ENCODE measurements around the gene PCBP1. TPM values are rescaled to one million over a fixed set of nuclear protein-coding genes. Genes with fewer than 3 reads are reported as not detected.

Gene PCBP1
- total and polyA plus RNA-seq, 9 of the 15 experiments (the other 6 are each of a cell fraction or from before 2014, with no cell fraction given): 19.2 to 407 (median 78.1) TPM

DNA sequence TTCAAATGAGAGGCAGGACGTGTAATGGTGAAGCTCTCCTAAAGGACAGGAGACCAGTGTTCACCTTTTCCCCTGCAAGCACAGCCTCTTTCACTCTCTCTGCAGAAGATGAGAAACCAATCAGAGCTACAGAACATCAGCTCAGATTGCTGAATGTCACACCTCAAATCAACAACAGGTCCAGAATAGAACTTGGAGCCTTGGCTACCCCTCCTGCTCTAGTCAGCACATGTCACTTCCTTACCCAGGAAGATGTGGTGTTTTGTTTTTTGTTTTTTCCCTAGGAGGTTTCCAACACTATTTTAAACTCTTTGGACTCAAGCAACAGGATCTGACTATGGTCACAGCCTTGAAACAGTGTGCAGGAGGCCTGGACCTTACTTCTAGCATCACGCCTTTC lies 41.3 kb upstream of the PCBP1 start:
- WGBS (ENCODE audit: insufficient coverage, low coverage, missing lambda C conversion rate): 92% methylated on average over 2 of the region's 2 CpGs
- intact Hi-C loops (cut with micrococcal nuclease) (no loop called here), in situ Hi-C loops (cut with MboI) (no loop called here)
- ChIA-PET POLR2A (interaction anchor here (0.6 to 1.7 kb wide), 4 partner anchors 14 to 76 kb away, joined by 3 to 9 read pairs (median 4); no protein-coding TSS in a partner anchor), CTCF (ENCODE audit: low intra/inter-chr PET ratio) (no interaction called here)
- TF ChIP-seq, protein P1, sequence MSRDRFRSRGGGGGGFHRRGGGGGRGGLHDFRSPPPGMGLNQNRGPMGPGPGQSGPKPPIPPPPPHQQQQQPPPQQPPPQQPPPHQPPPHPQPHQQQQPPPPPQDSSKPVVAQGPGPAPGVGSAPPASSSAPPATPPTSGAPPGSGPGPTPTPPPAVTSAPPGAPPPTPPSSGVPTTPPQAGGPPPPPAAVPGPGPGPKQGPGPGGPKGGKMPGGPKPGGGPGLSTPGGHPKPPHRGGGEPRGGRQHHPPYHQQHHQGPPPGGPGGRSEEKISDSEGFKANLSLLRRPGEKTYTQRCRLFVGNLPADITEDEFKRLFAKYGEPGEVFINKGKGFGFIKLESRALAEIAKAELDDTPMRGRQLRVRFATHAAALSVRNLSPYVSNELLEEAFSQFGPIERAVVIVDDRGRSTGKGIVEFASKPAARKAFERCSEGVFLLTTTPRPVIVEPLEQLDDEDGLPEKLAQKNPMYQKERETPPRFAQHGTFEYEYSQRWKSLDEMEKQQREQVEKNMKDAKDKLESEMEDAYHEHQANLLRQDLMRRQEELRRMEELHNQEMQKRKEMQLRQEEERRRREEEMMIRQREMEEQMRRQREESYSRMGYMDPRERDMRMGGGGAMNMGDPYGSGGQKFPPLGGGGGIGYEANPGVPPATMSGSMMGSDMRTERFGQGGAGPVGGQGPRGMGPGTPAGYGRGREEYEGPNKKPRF (IDR thresholded peaks at IDR 0.05; ENCODE audit: low read depth, low read length): no peak
- TF ChIP-seq, protein P2, sequence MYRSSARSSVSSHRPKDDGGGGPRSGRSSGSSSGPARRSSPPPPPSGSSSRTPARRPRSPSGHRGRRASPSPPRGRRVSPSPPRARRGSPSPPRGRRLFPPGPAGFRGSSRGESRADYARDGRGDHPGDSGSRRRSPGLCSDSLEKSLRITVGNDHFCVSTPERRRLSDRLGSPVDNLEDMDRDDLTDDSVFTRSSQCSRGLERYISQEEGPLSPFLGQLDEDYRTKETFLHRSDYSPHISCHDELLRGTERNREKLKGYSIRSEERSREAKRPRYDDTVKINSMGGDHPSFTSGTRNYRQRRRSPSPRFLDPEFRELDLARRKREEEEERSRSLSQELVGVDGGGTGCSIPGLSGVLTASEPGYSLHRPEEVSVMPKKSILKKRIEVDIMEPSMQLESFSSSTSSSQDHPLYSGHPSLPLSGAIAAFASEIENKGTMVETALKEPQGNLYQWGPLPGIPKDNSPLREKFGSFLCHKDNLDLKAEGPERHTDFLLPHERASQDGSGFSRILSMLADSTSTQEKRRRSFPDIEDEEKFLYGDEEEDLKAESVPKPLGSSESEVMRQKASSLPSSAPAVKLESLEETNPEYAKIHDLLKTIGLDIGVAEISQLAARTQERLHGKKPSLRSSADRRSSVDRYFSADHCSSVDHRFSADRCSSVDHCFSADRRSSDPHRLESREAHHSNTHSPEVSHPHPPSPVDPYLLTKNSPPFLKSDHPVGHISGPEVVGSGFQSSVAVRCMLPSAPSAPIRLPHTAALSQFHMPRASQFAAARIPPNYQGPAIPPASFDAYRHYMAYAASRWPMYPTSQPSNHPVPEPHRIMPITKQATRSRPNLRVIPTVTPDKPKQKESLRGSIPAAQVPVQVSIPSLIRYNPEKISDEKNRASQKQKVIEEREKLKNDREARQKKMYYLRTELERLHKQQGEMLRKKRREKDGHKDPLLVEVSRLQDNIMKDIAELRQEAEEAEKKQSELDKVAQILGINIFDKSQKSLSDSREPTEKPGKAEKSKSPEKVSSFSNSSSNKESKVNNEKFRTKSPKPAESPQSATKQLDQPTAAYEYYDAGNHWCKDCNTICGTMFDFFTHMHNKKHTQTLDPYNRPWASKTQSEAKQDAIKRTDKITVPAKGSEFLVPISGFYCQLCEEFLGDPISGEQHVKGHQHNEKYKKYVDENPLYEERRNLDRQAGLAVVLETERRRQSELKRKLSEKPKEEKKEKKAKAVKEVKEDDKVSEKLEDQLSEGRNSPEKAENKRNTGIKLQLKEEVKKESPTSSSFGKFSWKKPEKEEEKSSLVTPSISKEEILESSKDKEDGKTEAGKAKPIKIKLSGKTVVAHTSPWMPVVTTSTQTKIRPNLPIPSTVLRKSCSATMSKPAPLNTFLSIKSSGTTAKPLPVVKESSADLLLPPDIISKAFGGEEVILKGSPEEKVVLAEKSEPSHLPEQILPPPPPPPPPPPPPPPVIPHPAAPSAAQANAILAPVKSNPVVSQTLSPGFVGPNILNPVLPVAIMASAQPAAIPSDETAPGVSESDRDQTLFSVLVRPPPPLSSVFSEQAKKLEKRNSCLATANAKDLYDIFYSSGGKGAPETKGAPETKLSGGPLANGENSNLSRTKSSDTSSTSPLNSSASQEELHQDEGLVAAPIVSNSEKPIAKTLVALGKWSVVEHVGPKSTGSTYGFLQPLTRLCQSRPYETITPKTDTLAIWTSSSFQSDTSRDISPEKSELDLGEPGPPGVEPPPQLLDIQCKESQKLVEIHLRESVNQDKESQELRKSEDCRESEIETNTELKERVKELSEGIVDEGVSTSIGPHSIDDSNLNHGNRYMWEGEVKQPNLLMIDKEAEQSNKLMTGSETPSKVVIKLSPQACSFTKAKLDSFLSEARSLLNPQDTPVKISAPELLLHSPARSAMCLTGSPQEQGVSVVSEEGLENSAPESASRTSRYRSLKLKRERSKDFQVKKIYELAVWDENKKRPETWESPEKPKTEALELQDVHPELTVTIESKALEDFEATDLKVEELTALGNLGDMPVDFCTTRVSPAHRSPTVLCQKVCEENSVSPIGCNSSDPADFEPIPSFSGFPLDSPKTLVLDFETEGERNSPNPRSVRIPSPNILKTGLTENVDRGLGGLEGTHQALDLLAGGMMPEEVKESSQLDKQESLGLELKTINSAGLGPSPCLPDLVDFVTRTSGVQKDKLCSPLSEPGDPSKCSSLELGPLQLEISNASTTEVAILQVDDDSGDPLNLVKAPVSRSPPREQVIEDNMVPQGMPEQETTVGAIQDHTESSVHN (IDR thresholded peaks at IDR 0.05; ENCODE audit: borderline replicate concordance in 1 of 2, low read depth in 1 of 2): no peak
- TF ChIP-seq MYC (IDR thresholded peaks at IDR 0.05; ENCODE audit: low read depth, low read length): no peak
- no peak for TF ChIP-seq MYC (CRISPR knock-in tag; IDR thresholded peaks at IDR 0.05; ENCODE audit: borderline replicate concordance, low read depth)
- no peak for TF ChIP-seq ZNF133 (CRISPR knock-in tag; IDR thresholded peaks at IDR 0.05)
- no peak for TF ChIP-seq ZNF140 (CRISPR knock-in tag; IDR thresholded peaks at IDR 0.05)
- TF ChIP-seq XRCC4 (IDR thresholded peaks at IDR 0.05; ENCODE audit: extremely low read depth, insufficient read depth, insufficient read length): no peak
- Histone ChIP-seq H3K9me1 (ENCODE audit: control insufficient read depth, insufficient read depth, low read length) (no peaks in the 10 kb centered on the region), H3K4me1 (replicated peaks in 1 of 2; ENCODE audit: control insufficient read depth in 2 of 2, insufficient read depth in 2 of 2, low read length in 2 of 2) (peaks cover 0 to 4% of the 10 kb centered on the region in 2 experiments; a peak in 4 of 5 replicates), H3K9ac (ENCODE audit: insufficient read depth in 1 of 2, low read depth in 2 of 2, low read length in 2 of 2) (no peak overlapping the region), H2AFZ (ENCODE audit: low read depth, low read length) (no peak overlapping the region), H3K36me3 (ENCODE audit: control insufficient read depth, insufficient read depth, low read length) (peaks cover 18% of the 10 kb centered on the region), H3K4me2 (ENCODE audit: insufficient read depth, low read length) (no peak overlapping the region), H3K79me2 (ENCODE audit: control insufficient read depth, insufficient read depth, low read length) (no peaks in the 10 kb centered on the region), H3K9me3 (replicated peaks; ENCODE audit: control insufficient read depth, insufficient read depth, low read depth, low read length) (no peaks in the 10 kb centered on the region), H3K27ac (ENCODE audit: extremely low read depth, low read depth, low read length) (no peak overlapping the region), H3K27me3 (ENCODE audit: control insufficient read depth in 2 of 2, insufficient read depth in 2 of 2, low read length in 2 of 2) (no peaks in the 10 kb centered on the region), H4K20me1 (replicated peaks; ENCODE audit: control insufficient read depth, insufficient read depth, low read length) (no peaks in the 10 kb centered on the region), H3K4me3 (no peak overlapping the region)
- FAIRE-seq (no peak), ATAC-seq (no peak), DNase-seq (ENCODE audit: extremely low read depth in 1 of 4, low spot score in 3 of 4) (no peak)
- BruUV-seq (replicated peaks): no TSS peak

Data from K562 (cell line).